ENCODE data around the gene CDH13.

- TF ChIP-seq JUND (IDR thresholded peaks at IDR 0.05; ENCODE audit: low read length) (no peak), CTBP2 (IDR thresholded peaks at IDR 0.05; ENCODE audit: borderline replicate concordance, insufficient read depth, insufficient read length, low read length) (no peak), CTCF (IDR thresholded peaks at IDR 0.05; ENCODE audit: control extremely low read depth in 1 of 3, insufficient read depth in 1 of 3, low read depth in 1 of 3, low read length in 3 of 3) (no peak), EP300 (IDR thresholded peaks at IDR 0.05; ENCODE audit: borderline replicate concordance in 1 of 2, low read depth in 2 of 2, low read length in 2 of 2) (no peak), EGR1 (IDR thresholded peaks at IDR 0.05; ENCODE audit: borderline replicate concordance, low read depth, low read length) (no peak), EZH2 (IDR thresholded peaks at IDR 0.05; ENCODE audit: low read depth, low read length, severe bottlenecking) (no peak)
These were observed 605.0 kb downstream of the CDH13 start for GRCh38 chr16:83231729-83232128.
